ENCODE results near the gene SLC7A10.

SLC7A10 gene

GRCh38 chr19:33245948-33246708, 20.5 kb upstream of the SLC7A10 start:
- no peak for DNase-seq (ENCODE audit: low read depth)
- TF ChIP-seq, protein P1, sequence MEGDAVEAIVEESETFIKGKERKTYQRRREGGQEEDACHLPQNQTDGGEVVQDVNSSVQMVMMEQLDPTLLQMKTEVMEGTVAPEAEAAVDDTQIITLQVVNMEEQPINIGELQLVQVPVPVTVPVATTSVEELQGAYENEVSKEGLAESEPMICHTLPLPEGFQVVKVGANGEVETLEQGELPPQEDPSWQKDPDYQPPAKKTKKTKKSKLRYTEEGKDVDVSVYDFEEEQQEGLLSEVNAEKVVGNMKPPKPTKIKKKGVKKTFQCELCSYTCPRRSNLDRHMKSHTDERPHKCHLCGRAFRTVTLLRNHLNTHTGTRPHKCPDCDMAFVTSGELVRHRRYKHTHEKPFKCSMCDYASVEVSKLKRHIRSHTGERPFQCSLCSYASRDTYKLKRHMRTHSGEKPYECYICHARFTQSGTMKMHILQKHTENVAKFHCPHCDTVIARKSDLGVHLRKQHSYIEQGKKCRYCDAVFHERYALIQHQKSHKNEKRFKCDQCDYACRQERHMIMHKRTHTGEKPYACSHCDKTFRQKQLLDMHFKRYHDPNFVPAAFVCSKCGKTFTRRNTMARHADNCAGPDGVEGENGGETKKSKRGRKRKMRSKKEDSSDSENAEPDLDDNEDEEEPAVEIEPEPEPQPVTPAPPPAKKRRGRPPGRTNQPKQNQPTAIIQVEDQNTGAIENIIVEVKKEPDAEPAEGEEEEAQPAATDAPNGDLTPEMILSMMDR (IDR thresholded peaks at IDR 0.05; ENCODE audit: insufficient read depth, low read depth, low read length, missing control alignments), result peak; percentile 55
- no peak overlapping the region for H3K4me3 ChIP-seq (ENCODE audit: low read length)

GRCh38 chr19:33242911-33243310, 17.3 kb upstream of the SLC7A10 start:
- TF ChIP-seq, protein P1 (IDR thresholded peaks at IDR 0.05; ENCODE audit: insufficient read depth, low read depth, low read length, missing control alignments), result no peak
- no peak overlapping the region for H3K4me3 ChIP-seq (ENCODE audit: low read length)
- no peak for DNase-seq (ENCODE audit: low read depth)

- no peak overlapping the region for H3K4me3 ChIP-seq (ENCODE audit: low read length)
- DNase-seq (ENCODE audit: low read depth), result no peak
- TF ChIP-seq, protein P1 (IDR thresholded peaks at IDR 0.05; ENCODE audit: insufficient read depth, low read depth, low read length, missing control alignments), result no peak
Measured at GRCh38 chr19:33242131-33242530, 16.5 kb upstream of the SLC7A10 start.

GRCh38 chr19:33241530-33242101, 16.0 kb upstream of the SLC7A10 start:
- no peak overlapping the region for H3K4me3 ChIP-seq (ENCODE audit: low read length)
- peak; percentile 52 for DNase-seq (ENCODE audit: low read depth)
- TF ChIP-seq, protein P1 (IDR thresholded peaks at IDR 0.05; ENCODE audit: insufficient read depth, low read depth, low read length, missing control alignments), result peak; percentile 63

GRCh38 chr19:33241091-33241529, 15.5 kb upstream of the SLC7A10 start:
- no peak overlapping the region for H3K4me3 ChIP-seq (ENCODE audit: low read length)
- no peak for DNase-seq (ENCODE audit: low read depth)
- TF ChIP-seq, protein P1 (IDR thresholded peaks at IDR 0.05; ENCODE audit: insufficient read depth, low read depth, low read length, missing control alignments), result no peak

- TF ChIP-seq, protein P1 (IDR thresholded peaks at IDR 0.05; ENCODE audit: insufficient read depth, low read depth, low read length, missing control alignments), result no peak
- DNase-seq (ENCODE audit: low read depth), result no peak
- no peak overlapping the region for H3K4me3 ChIP-seq (ENCODE audit: low read length)
Measured at GRCh38 chr19:33240181-33240771, 14.6 kb upstream of the SLC7A10 start.
